ENCODE data around the gene ALOX15B. TPM values are rescaled to one million over a fixed set of nuclear protein-coding genes. Genes with fewer than 3 reads are reported as not detected.

ALOX15B gene
- total and polyA plus RNA-seq, 10 of the 15 experiments (the other 5 are each of a cell fraction or from before 2014, with no cell fraction given) = 0.01 TPM; not detected in 9

DNA sequence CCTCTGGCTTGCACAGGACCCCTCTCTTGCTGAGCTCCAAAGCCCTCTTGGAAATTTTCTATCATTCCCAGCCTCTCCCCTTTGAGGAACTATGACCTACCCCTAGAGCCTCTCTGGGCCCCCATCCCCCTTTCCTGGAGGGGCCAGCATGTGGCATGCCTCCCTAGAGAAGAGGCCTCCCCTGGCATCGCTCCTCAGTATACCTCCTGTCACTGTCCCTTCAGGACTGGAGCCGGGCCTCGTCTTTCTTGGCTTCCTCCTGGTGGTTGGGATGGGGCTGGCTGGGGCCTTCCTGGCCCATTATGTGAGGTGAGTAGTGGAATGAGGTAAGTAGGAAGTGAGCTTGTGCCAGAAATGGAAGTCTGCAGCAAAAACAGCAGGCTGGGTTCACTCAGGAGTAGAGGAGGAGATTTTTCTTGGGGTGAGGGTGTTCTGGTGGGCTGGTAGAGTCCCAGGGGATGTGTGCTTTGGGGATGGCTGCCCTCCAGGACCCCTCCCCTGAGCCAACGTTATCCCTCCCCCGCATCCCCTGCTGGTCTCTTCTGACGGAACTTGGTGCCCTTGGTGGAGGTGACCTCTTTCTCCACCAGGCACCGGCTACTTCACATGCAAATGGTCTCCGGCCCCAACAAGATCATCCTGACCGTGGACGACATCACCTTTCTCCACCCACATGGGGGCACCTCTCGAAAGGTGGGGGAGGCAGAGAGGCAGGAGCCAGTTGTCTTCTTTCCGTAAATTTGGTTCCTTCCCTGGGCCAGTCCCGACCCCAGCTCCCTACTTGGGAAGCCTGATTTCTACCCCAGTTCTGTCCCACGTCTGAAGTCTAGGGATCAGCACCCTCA is 31.8 kb upstream of the ALOX15B start:
- FAIRE-seq (no peak), ATAC-seq (no peak), DNase-seq (ENCODE audit: low read depth, low spot score) (no peak)
- TF ChIP-seq, protein P1, sequence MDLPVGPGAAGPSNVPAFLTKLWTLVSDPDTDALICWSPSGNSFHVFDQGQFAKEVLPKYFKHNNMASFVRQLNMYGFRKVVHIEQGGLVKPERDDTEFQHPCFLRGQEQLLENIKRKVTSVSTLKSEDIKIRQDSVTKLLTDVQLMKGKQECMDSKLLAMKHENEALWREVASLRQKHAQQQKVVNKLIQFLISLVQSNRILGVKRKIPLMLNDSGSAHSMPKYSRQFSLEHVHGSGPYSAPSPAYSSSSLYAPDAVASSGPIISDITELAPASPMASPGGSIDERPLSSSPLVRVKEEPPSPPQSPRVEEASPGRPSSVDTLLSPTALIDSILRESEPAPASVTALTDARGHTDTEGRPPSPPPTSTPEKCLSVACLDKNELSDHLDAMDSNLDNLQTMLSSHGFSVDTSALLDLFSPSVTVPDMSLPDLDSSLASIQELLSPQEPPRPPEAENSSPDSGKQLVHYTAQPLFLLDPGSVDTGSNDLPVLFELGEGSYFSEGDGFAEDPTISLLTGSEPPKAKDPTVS (IDR thresholded peaks at IDR 0.05; ENCODE audit: low read depth, low read length) = no peak
- TF ChIP-seq BACH1 (IDR thresholded peaks at IDR 0.05; ENCODE audit: borderline replicate concordance) = no peak
- no peak for TF ChIP-seq ETV6 (conservative IDR thresholded peaks at IDR 0.05 in 1 of 2, IDR thresholded peaks at IDR 0.05 in 1 of 2; ENCODE audit: borderline replicate concordance in 1 of 2, low read depth in 1 of 2)
- no peak for TF ChIP-seq EED (IDR thresholded peaks at IDR 0.05; ENCODE audit: low read depth)
- TF ChIP-seq, protein P2, sequence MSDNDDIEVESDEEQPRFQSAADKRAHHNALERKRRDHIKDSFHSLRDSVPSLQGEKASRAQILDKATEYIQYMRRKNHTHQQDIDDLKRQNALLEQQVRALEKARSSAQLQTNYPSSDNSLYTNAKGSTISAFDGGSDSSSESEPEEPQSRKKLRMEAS (IDR thresholded peaks at IDR 0.05; ENCODE audit: low read depth, low read length) = no peak
- TF ChIP-seq, protein P3, sequence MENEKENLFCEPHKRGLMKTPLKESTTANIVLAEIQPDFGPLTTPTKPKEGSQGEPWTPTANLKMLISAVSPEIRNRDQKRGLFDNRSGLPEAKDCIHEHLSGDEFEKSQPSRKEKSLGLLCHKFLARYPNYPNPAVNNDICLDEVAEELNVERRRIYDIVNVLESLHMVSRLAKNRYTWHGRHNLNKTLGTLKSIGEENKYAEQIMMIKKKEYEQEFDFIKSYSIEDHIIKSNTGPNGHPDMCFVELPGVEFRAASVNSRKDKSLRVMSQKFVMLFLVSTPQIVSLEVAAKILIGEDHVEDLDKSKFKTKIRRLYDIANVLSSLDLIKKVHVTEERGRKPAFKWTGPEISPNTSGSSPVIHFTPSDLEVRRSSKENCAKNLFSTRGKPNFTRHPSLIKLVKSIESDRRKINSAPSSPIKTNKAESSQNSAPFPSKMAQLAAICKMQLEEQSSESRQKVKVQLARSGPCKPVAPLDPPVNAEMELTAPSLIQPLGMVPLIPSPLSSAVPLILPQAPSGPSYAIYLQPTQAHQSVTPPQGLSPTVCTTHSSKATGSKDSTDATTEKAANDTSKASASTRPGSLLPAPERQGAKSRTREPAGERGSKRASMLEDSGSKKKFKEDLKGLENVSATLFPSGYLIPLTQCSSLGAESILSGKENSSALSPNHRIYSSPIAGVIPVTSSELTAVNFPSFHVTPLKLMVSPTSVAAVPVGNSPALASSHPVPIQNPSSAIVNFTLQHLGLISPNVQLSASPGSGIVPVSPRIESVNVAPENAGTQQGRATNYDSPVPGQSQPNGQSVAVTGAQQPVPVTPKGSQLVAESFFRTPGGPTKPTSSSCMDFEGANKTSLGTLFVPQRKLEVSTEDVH (IDR thresholded peaks at IDR 0.05; ENCODE audit: low read depth, partially characterized antibody) = no peak
- no peak for TF ChIP-seq MTA3 (IDR thresholded peaks at IDR 0.05; ENCODE audit: borderline replicate concordance, low read length)
- TF ChIP-seq SPI1 (IDR thresholded peaks at IDR 0.05; ENCODE audit: borderline replicate concordance, insufficient read depth, low read depth, low read length) = no peak
- TF ChIP-seq POLR2AphosphoS2 (IDR thresholded peaks at IDR 0.05; ENCODE audit: low read depth, low read length) = no peak
- TF ChIP-seq, protein P4, sequence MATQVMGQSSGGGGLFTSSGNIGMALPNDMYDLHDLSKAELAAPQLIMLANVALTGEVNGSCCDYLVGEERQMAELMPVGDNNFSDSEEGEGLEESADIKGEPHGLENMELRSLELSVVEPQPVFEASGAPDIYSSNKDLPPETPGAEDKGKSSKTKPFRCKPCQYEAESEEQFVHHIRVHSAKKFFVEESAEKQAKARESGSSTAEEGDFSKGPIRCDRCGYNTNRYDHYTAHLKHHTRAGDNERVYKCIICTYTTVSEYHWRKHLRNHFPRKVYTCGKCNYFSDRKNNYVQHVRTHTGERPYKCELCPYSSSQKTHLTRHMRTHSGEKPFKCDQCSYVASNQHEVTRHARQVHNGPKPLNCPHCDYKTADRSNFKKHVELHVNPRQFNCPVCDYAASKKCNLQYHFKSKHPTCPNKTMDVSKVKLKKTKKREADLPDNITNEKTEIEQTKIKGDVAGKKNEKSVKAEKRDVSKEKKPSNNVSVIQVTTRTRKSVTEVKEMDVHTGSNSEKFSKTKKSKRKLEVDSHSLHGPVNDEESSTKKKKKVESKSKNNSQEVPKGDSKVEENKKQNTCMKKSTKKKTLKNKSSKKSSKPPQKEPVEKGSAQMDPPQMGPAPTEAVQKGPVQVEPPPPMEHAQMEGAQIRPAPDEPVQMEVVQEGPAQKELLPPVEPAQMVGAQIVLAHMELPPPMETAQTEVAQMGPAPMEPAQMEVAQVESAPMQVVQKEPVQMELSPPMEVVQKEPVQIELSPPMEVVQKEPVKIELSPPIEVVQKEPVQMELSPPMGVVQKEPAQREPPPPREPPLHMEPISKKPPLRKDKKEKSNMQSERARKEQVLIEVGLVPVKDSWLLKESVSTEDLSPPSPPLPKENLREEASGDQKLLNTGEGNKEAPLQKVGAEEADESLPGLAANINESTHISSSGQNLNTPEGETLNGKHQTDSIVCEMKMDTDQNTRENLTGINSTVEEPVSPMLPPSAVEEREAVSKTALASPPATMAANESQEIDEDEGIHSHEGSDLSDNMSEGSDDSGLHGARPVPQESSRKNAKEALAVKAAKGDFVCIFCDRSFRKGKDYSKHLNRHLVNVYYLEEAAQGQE (IDR thresholded peaks at IDR 0.05; ENCODE audit: low read depth, low read length) = no peak
- no peak for TF ChIP-seq MXI1 (IDR thresholded peaks at IDR 0.05; ENCODE audit: low read depth, low read length)
- no peak for TF ChIP-seq MYC (IDR thresholded peaks at IDR 0.05; ENCODE audit: insufficient read depth, insufficient read length, insufficient replicate concordance, low read length, severe bottlenecking)
- Histone ChIP-seq H3K4me2 (ENCODE audit: control insufficient read depth, insufficient read depth) (no peak overlapping the region), H4K20me1 (ENCODE audit: control insufficient read depth, insufficient read depth) (no peaks in the 10 kb centered on the region), H3K4me3 (no peak overlapping the region), H3K4me1 (ENCODE audit: control insufficient read depth, insufficient read depth, low read length) (peaks cover 4% of the 10 kb centered on the region), H3K27me3 (replicated peaks in 1 of 2; ENCODE audit: control insufficient read depth in 2 of 2, insufficient read depth in 2 of 2, low read length in 1 of 2) (peaks cover 2 to 5% of the 10 kb centered on the region in 2 experiments; a peak in 3 of 4 replicates), H3K9ac (ENCODE audit: control insufficient read depth, insufficient read depth, low read length) (no peak overlapping the region), H3K9me3 (replicated peaks; ENCODE audit: control insufficient read depth, insufficient read depth, low read length) (no peaks in the 10 kb centered on the region), H2AFZ (ENCODE audit: control insufficient read depth, low read depth, low read length) (no peak overlapping the region), H3K27ac (ENCODE audit: control insufficient read depth, insufficient read depth) (no peak overlapping the region), H3K79me2 (ENCODE audit: control insufficient read depth, insufficient read depth, low read length) (no peaks in the 10 kb centered on the region), H3K36me3 (ENCODE audit: control insufficient read depth in 2 of 2, insufficient read depth in 2 of 2, low read length in 1 of 2) (no peaks in the 10 kb centered on the region)
- ChIA-PET RAD21 (ENCODE audit: unreplicated experiment) (interaction anchor here (0.6 kb wide), 1 partner anchor 17 kb away, joined by 3 read pairs; no protein-coding TSS in a partner anchor), SMC1A (ENCODE audit: uncharacterized antibody, unreplicated experiment) (no interaction called here), CTCF (interaction anchor here (0.6 kb wide), 1 partner anchor 651 kb away, joined by 3 read pairs; no protein-coding TSS in a partner anchor), POLR2A (no interaction called here)
- no TSS peak for BruUV-seq (replicated peaks)
- intact Hi-C loops (cut with micrococcal nuclease; ENCODE audit: unreplicated experiment) = no loop called here
- WGBS (ENCODE audit: insufficient coverage, insufficient replicate concordance, low lambda C conversion rate, missing lambda C conversion rate) = 37% methylated on average over 14 of the region's 14 CpGs
- in situ Hi-C loops (cut with MboI) = no loop called here
